Astrocyte (in vitro differentiated cells and primary cell): ENCODE data around the gene PRSS12.
A peak's percentile ranks its signal among the peaks of the same experiment; 100 is the strongest.

ENCODE experiments used
- EZH2 ChIP-seq: IDR thresholded peaks from 2 replicates; pipeline ENCODE4 v1.6.1; 2012; ENCODE audit warnings: mild to moderate bottlenecking, low read length, inconsistent platforms; ENCODE audit not compliant: insufficient read depth
- TF ChIP-seq, protein P1 (sequence below): IDR thresholded peaks from 2 replicates; pipeline ENCODE4 v1.5.1; 2011; ENCODE audit warnings: low read depth, mild to moderate bottlenecking, inconsistent platforms, low read length, moderate library complexity; ENCODE audit not compliant: insufficient read depth

DNA sequence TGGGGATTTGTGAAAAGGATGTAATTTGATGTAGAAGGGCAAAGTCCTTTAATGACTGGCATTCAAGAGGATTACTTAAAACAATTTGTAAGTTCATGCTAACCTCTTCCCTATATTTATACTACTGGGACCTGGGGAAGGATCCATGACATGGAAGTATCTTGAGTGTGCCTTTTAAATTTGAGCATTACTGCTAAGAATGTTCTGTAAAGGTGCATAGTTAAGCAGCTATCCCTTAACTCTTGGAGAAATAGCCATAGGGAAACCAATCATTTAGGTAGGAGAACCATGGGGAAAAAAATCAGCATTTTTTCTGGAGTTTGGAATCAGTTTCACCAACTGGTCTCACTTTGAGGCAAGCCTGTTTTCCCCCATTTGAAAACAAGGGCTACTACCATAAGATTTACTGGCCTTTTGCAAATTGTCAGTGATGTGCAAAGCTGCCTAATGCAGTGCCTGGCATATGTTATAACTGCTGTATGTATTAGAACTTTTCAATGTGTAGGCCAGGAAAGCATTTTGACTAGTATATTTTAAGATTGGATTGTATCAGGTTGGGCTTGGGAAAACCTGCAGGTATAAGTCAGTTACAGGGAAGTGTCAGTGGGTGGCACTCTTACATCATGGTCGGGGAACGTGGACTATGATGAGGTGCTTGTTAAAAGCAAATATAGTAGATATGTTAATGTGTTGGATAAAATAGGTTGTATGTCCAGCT is 72.1 kb downstream of the PRSS12 start:
- no peak for TF ChIP-seq EZH2
- TF ChIP-seq, protein P1, sequence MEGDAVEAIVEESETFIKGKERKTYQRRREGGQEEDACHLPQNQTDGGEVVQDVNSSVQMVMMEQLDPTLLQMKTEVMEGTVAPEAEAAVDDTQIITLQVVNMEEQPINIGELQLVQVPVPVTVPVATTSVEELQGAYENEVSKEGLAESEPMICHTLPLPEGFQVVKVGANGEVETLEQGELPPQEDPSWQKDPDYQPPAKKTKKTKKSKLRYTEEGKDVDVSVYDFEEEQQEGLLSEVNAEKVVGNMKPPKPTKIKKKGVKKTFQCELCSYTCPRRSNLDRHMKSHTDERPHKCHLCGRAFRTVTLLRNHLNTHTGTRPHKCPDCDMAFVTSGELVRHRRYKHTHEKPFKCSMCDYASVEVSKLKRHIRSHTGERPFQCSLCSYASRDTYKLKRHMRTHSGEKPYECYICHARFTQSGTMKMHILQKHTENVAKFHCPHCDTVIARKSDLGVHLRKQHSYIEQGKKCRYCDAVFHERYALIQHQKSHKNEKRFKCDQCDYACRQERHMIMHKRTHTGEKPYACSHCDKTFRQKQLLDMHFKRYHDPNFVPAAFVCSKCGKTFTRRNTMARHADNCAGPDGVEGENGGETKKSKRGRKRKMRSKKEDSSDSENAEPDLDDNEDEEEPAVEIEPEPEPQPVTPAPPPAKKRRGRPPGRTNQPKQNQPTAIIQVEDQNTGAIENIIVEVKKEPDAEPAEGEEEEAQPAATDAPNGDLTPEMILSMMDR, result peak; percentile 67
